ENCODE data around the gene KCNK7.
A peak's percentile ranks its signal among the peaks of the same experiment; 100 is the strongest.
"Not testable (repeated sequence)": the region's sequence is repeated elsewhere in the genome, so short reads cannot be mapped to it uniquely, and the experiment has no call there.

Gene KCNK7, protein sequence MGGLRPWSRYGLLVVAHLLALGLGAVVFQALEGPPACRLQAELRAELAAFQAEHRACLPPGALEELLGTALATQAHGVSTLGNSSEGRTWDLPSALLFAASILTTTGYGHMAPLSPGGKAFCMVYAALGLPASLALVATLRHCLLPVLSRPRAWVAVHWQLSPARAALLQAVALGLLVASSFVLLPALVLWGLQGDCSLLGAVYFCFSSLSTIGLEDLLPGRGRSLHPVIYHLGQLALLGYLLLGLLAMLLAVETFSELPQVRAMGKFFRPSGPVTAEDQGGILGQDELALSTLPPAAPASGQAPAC

DNA sequence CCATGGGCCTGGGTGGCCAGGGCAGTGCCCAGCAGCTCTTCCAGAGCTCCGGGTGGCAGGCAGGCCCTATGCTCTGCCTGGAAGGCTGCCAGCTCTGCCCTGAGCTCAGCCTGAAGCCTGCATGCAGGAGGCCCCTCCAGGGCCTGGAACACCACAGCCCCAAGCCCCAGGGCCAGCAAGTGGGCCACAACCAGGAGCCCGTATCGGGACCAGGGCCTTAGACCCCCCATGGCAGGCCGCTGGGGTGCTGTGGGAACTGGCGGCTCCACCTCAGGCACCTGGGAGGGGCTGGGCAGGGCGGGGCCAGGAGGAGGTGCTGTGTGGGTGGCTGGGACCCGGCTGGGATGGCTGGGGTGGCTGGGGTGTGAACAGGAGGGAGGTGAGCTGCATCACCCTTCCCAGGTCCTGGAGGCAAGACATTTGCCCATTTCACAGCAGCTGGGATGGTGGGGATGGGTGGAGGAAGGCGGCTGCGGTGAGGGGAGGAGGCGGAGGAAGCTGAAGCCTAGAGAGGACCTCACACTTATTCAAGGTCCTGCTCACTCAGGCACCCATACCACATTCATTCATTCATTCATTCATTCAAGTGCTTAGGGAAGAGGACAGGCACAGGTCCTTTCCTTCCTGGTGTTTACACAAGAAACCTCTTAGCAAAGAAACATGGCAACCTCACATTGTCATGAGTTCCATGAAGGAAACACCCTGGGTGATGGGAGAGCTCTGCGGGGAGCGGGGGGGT is at the start of gene KCNK7:
TSS of gene KCNK7 (minus strand) at position 258 of the 739 bp plus-strand sequence. CDS start at position 230, 28 bp downstream.
- Histone ChIP-seq H3K4me1 (ENCODE audit: control insufficient read depth, insufficient read depth, low read length) (no peaks in the 10 kb centered on the region), H3K4me3 (ENCODE audit: low read depth, low read length) (no peak within 1 kb of the TSS), H3K36me3 (ENCODE audit: control insufficient read depth, insufficient read depth, low read length) (no peaks in the 10 kb centered on the region), H3K27me3 (ENCODE audit: control insufficient read depth, insufficient read depth, low read length) (peaks cover 24% of the 10 kb centered on the region), H3K9me3 (ENCODE audit: control insufficient read depth, insufficient read depth, low read length) (no peaks in the 10 kb centered on the region), H3K9ac (ENCODE audit: low read depth, low read length) (no peak within 1 kb of the TSS)

DNA sequence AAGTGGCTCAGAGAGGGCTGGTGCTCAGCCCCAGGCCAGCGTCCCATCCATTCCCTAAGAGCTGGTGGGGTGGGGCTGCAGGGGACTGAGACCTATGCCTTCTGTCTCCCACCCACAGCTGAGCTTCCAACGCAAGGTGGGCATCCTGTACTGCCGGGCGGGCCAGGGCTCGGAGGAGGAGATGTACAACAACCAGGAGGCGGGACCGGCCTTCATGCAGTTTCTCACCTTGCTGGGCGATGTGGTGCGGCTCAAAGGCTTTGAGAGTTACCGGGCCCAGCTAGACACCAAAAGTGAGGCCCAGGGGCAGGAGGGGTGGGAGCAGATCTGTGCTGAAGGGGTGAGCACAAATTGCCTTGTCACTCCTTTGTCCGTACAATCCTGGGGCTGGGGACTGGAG is 49.2 kb upstream of the KCNK7 start:
- Histone ChIP-seq H3K9ac (ENCODE audit: low read depth, low read length) (no peak overlapping the region), H3K9me3 (ENCODE audit: control insufficient read depth, insufficient read depth, low read length) (no peaks in the 10 kb centered on the region), H3K27me3 (ENCODE audit: control insufficient read depth, insufficient read depth, low read length) (no peaks in the 10 kb centered on the region), H3K4me1 (ENCODE audit: control insufficient read depth, insufficient read depth, low read length) (peaks cover 6% of the 10 kb centered on the region), H3K4me3 (ENCODE audit: low read depth, low read length) (no peak overlapping the region), H3K36me3 (ENCODE audit: control insufficient read depth, insufficient read depth, low read length) (peaks cover 15% of the 10 kb centered on the region)

DNA sequence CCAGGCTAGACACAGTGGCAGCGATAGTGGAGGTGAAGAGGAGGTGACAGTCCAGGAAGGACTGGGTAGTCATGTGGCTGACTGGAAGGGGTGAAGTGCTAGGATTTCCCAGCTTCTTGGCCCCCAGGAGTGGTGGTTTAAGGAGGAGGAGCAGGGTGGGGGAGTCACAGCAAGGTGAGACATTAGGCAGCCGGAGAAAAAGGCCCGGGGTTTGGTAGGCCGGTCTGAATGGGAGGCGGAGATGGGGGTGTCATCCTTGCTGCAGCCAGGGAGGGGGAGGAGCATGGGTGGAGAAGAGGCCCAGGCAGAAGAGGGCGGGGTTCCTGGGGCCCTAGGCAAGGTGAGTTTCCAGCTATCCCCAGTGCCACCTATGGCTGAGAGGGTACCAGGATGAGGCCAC is 48.4 kb upstream of the KCNK7 start:
- Histone ChIP-seq H3K27me3 (ENCODE audit: control insufficient read depth, insufficient read depth, low read length) (no peaks in the 10 kb centered on the region), H3K9ac (ENCODE audit: low read depth, low read length) (no peak overlapping the region), H3K4me3 (ENCODE audit: low read depth, low read length) (no peak overlapping the region), H3K9me3 (ENCODE audit: control insufficient read depth, insufficient read depth, low read length) (no peaks in the 10 kb centered on the region), H3K36me3 (ENCODE audit: control insufficient read depth, insufficient read depth, low read length) (peaks cover 7% of the 10 kb centered on the region), H3K4me1 (ENCODE audit: control insufficient read depth, insufficient read depth, low read length) (peaks cover 6% of the 10 kb centered on the region)

DNA sequence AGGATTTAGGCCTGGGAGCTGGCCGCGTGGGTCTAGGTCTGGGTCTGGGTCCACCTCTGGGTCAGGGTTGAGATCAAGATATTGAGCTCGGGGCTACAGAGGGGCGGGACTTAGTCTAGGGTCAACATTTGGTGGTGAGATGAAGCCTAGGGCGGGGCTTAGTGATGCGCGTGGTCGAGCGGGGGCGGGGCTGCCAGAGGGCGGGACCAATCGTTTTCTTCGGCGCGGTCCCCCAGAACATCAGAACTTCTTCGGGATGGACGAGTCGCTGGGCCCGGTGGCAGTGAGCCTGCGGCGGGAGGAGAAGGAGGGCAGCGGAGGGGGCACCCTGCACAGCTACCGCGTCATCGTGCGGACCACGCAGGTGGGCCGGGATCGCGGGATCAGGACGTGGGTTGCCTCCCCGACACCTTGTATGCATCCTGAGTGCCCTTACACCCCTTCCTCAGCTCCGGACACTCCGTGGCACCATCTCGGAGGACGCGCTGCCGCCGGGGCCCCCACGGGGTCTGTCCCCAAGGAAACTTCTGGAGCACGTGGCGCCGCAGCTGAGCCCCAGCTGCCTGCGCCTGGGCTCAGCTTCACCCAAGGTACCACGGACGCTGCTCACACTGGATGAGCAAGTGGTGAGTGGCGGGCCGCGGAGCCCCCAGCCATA is 46.5 kb upstream of the KCNK7 start:
- H3K27me3 ChIP-seq (ENCODE audit: control insufficient read depth, insufficient read depth, low read length): no peaks in the 10 kb centered on the region
- H3K9ac ChIP-seq (ENCODE audit: low read depth, low read length): peak overlapping the region; percentile 24
- peaks cover 8% of the 10 kb centered on the region for H3K36me3 ChIP-seq (ENCODE audit: control insufficient read depth, insufficient read depth, low read length)
- peaks cover 14% of the 10 kb centered on the region for H3K4me1 ChIP-seq (ENCODE audit: control insufficient read depth, insufficient read depth, low read length)
- no peaks in the 10 kb centered on the region for H3K9me3 ChIP-seq (ENCODE audit: control insufficient read depth, insufficient read depth, low read length)
- peak overlapping the region; percentile 74 for H3K4me3 ChIP-seq (ENCODE audit: low read depth, low read length)

DNA sequence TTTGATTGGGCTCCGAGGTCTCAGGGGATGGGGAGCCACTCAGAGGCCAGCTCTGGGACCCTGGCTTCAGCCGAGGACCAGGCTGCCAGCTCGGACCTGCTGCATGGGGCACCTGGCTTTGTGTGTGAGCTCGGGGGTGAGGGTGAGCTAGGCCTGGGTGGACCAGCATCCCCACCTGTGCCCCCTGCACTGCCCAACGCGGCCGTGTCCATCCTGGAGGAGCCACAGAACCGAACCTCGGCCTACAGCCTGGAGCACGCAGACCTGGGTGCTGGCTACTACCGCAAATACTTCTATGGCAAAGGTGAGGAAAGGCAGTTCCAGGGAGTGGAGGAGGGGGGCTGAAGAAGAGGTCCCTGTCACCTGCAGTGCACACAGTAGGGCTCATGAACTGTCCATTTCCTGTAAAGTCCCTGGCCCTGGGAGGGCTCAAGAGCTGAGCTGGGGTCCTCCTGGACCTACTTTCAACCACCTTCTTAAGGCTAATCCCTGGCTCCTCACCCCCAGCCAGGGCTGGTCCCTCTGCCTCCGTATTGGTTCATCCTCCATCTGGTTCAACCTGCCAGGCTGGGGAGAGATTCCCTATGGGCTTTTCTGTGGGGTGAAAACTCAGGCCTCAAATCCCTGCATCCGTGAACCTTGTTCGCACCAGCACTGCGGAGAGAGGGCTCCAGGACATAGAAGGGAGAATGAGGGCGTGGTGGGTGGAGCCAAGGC is 45.9 kb upstream of the KCNK7 start:
- H3K9ac ChIP-seq (ENCODE audit: low read depth, low read length): peak overlapping the region; percentile 24
- no peaks in the 10 kb centered on the region for H3K27me3 ChIP-seq (ENCODE audit: control insufficient read depth, insufficient read depth, low read length)
- H3K4me3 ChIP-seq (ENCODE audit: low read depth, low read length): peak overlapping the region; percentile 74
- H3K36me3 ChIP-seq (ENCODE audit: control insufficient read depth, insufficient read depth, low read length): peaks cover 15% of the 10 kb centered on the region
- H3K4me1 ChIP-seq (ENCODE audit: control insufficient read depth, insufficient read depth, low read length): peaks cover 14% of the 10 kb centered on the region
- no peaks in the 10 kb centered on the region for H3K9me3 ChIP-seq (ENCODE audit: control insufficient read depth, insufficient read depth, low read length)

DNA sequence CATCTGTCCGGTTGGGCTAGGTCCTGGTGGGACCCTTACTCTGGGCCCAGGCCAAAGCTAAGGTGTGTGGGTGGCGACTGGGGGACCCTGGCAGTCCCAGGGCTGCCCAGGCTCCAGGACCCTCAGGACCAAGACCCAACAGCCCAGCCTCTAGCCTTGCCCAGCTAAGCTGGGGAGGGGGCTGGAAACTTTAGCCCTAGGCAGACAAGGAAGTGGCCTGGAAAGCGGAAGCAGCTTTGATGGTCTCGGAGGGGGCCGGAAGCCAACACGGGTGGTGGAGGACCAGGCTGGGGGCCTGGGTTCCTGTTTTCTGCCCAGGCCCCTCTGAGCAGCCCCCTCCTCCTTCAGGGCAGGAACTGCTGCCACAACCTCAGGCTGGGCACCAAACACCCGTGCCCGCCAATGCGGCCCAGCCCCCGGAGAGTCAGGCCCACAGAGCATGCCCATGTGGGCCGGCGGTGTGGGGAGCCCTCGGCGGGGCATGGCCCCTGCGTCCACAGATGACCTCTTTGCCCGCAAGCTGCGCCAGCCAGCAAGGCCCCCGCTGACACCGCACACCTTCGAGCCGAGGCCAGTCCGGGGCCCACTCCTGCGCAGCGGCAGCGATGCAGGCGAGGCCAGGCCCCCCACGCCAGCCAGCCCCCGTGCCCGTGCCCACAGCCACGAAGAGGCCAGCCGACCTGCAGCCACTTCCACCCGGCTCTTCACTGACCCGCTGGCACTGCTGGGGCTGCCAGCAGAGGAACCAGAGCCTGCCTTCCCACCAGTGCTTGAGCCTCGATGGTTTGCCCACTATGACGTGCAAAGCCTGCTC is 45.1 kb upstream of the KCNK7 start:
- peaks cover 14% of the 10 kb centered on the region for H3K4me1 ChIP-seq (ENCODE audit: control insufficient read depth, insufficient read depth, low read length)
- no peak overlapping the region for H3K4me3 ChIP-seq (ENCODE audit: low read depth, low read length)
- H3K9ac ChIP-seq (ENCODE audit: low read depth, low read length): no peak overlapping the region
- no peaks in the 10 kb centered on the region for H3K27me3 ChIP-seq (ENCODE audit: control insufficient read depth, insufficient read depth, low read length)
- H3K36me3 ChIP-seq (ENCODE audit: control insufficient read depth, insufficient read depth, low read length): peaks cover 18% of the 10 kb centered on the region
- H3K9me3 ChIP-seq (ENCODE audit: control insufficient read depth, insufficient read depth, low read length): no peaks in the 10 kb centered on the region

DNA sequence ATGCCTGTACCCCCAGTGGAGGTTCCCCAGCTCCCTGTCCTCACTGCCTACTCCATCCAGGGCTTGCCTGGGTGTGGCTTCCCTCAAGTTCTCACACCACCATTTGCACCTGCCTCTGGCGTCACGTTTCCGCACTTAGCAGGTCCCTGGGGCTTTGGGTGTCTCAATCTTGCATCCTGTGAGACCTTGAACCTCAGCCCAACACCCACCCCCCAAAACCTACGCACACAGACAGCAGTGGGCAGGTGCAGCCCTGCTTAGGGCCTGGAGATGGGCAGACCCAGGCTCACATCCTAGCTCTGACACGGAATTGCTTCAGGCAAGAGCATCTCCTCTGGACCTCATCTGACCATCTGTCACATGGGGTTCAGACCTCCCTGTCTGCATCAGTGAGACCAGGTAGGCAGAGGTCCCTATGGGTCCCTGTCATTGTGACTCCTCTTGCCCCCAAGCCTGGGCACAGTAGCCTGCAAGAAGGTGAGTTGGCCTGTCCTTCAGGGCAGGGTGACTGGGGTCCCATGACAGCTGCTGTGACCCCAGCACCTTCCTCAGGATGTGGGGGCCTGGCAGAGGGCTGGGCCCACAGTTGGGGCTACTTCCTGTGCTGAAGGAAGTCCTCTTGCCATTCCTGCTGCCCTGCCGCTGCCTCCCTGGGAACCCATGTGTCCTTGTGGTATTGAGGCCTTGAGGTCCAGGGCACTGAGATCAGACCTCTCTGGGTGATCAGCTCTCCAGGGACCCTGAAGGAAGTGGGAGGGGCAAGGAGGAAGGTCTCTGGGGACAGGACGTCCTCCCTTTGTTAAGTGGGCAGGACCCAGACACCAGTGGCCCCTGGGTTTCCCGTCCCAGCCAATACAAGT is 44.3 kb upstream of the KCNK7 start:
- Histone ChIP-seq H3K9ac (ENCODE audit: low read depth, low read length) (no peak overlapping the region), H3K36me3 (ENCODE audit: control insufficient read depth, insufficient read depth, low read length) (peaks cover 26% of the 10 kb centered on the region), H3K4me3 (ENCODE audit: low read depth, low read length) (no peak overlapping the region), H3K27me3 (ENCODE audit: control insufficient read depth, insufficient read depth, low read length) (no peaks in the 10 kb centered on the region), H3K4me1 (ENCODE audit: control insufficient read depth, insufficient read depth, low read length) (peaks cover 14% of the 10 kb centered on the region), H3K9me3 (ENCODE audit: control insufficient read depth, insufficient read depth, low read length) (no peaks in the 10 kb centered on the region)

DNA sequence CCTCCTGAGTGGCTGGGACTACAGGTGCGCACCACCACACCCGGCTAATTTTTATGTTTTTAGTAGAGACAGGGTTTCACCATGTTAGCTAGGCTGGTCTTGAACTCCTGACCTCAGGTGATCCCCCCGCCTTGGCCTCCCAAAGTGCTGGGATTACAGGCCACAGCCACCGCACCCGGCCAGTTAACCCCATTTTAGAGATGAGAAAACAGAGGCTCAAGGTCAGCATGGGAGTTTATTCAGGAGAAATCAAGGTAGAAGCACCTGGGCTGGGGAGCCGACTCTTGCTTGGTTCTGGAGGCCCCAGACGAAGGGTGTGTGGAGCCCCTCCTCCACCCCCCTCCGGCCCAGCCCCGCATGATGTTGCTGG is 43.6 kb upstream of the KCNK7 start:
- not testable (repeated sequence) for H3K27me3 ChIP-seq (ENCODE audit: control insufficient read depth, insufficient read depth, low read length); H3K9me3 ChIP-seq (ENCODE audit: control insufficient read depth, insufficient read depth, low read length); H3K4me3 ChIP-seq (ENCODE audit: low read depth, low read length); H3K9ac ChIP-seq (ENCODE audit: low read depth, low read length)
- H3K4me1 ChIP-seq (ENCODE audit: control insufficient read depth, insufficient read depth, low read length): peaks cover 14% of the 10 kb centered on the region
- peaks cover 33% of the 10 kb centered on the region for H3K36me3 ChIP-seq (ENCODE audit: control insufficient read depth, insufficient read depth, low read length)

DNA sequence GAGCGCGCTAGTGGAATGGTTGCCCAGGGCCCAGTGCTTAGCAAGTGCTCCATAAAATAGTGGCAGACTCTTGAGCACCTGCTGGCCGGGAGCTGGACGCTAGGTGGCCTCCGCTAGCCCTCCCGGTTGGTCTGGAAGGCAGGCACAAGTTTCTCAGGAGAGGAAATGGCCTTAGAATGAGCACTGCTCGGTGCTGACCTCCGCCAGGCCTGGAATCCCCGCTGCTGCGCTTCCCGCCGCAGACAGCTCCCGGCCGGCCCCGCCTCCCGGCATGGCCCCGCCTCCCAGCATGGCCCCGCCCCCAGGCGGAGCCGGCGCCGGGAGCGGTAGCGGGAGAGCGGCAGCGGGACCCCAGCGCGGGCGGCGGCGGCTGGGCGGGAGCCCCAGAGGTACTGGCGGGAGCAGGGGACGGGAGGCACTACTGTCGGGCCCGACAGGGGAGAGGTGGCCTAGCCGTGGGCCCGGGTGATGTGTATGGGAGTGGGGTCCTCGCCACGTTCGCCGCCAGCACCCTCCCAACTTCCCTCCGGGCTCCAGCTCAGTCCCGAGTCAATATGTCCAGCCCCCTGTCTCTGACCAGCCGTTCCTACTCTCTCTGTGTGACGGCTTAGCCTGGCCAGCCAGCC is 42.3 kb upstream of the KCNK7 start, which contains the start of gene SIPA1:
TSS of gene SIPA1 (plus strand) at position 308 of the 626 bp plus-strand sequence. CDS start 2,821 bp downstream, outside the sequence.
- peaks cover 37% of the 10 kb centered on the region for H3K36me3 ChIP-seq (ENCODE audit: control insufficient read depth, insufficient read depth, low read length)

DNA sequence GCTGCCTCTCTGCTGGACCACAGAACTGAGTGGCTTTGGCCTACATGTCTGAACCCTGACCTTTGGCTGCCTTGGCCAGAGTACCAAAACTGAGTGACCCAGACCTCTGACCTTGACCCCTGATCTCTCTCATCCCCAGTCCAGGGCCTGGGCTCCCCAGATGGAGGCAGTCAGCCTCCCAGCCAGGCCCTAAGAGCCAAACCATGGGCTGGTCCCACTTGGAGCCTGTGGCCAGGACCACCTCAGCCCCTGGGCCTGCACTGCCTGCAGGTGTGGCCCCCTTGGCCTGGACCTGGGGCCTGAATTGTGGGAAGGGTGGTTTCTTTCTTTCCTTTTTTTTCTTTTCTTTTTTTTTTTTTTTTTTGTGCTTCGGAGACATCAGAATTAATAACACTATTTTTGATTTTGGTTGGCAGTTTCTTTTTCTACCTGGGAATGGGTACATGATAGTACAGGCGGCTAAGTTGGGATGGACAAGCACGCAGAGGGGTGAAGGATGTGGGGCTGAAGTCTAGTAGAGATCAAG is 41.5 kb upstream of the KCNK7 start:
- Histone ChIP-seq H3K4me3 (ENCODE audit: low read depth, low read length) (peak overlapping the region; percentile 32), H3K36me3 (ENCODE audit: control insufficient read depth, insufficient read depth, low read length) (peaks cover 37% of the 10 kb centered on the region), H3K4me1 (ENCODE audit: control insufficient read depth, insufficient read depth, low read length) (peaks cover 10% of the 10 kb centered on the region), H3K9me3 (ENCODE audit: control insufficient read depth, insufficient read depth, low read length) (no peaks in the 10 kb centered on the region), H3K9ac (ENCODE audit: low read depth, low read length) (no peak overlapping the region), H3K27me3 (ENCODE audit: control insufficient read depth, insufficient read depth, low read length) (no peaks in the 10 kb centered on the region)

More for the DNA sequence above, 42.3 kb upstream of the KCNK7 start, which contains the start of gene SIPA1:
- H3K4me1 ChIP-seq (ENCODE audit: control insufficient read depth, insufficient read depth, low read length): peaks cover 10% of the 10 kb centered on the region
- H3K27me3 ChIP-seq (ENCODE audit: control insufficient read depth, insufficient read depth, low read length): no peaks in the 10 kb centered on the region
- H3K4me3 ChIP-seq (ENCODE audit: low read depth, low read length): peak within 1 kb of the TSS; percentile 70
- H3K9ac ChIP-seq (ENCODE audit: low read depth, low read length): peak within 1 kb of the TSS; percentile 47
- H3K9me3 ChIP-seq (ENCODE audit: control insufficient read depth, insufficient read depth, low read length): no peaks in the 10 kb centered on the region

All from iPS-15b (cell line).